ENCODE measurements around the gene CXADR. TPM values are rescaled to one million over a fixed set of nuclear protein-coding genes. Genes with fewer than 3 reads are reported as not detected.

The CXADR gene
- total RNA-seq, 1 experiment from 2014 or later: 21.7 TPM

GRCh38 chr21:17539323-17539722 is 26.5 kb downstream of the CXADR start:
- H3K9me2 ChIP-seq (ENCODE audit: insufficient read depth): no peaks in the 10 kb centered on the region
- no peak for DNase-seq
- intact Hi-C loops (cut with micrococcal nuclease; ENCODE audit: unreplicated experiment): no loop called here
- BruUV-seq (replicated peaks): no TSS peak
- no peaks in the 10 kb centered on the region for H3K27me3 ChIP-seq (ENCODE audit: insufficient read depth, low read depth)
- POLR2A ChIA-PET (ENCODE audit: unreplicated experiment): no interaction called here
- H3K4me3 ChIP-seq: no peak overlapping the region
- peaks cover 20% of the 10 kb centered on the region for H3K4me1 ChIP-seq (replicated peaks; ENCODE audit: insufficient read depth)
- H3K79me2 ChIP-seq (ENCODE audit: low read depth): peaks cover 64% of the 10 kb centered on the region
- H2AFZ ChIP-seq: no peak overlapping the region
- H3F3A ChIP-seq (ENCODE audit: insufficient read depth, low read depth): peaks cover 13% of the 10 kb centered on the region
- no peaks in the 10 kb centered on the region for H3K9me3 ChIP-seq (ENCODE audit: insufficient read depth, low read depth)
- TF ChIP-seq CTCF (conservative IDR thresholded peaks at IDR 0.05): no peak
- H3K36me3 ChIP-seq (ENCODE audit: low read depth): no peaks in the 10 kb centered on the region
- CTCF ChIA-PET: no interaction called here
- H3K4me2 ChIP-seq: no peak overlapping the region
- peaks cover 10% of the 10 kb centered on the region; the same call in 1 of the 2 replicates for H4K20me1 ChIP-seq (ENCODE audit: insufficient read depth)
- H3K27ac ChIP-seq: no peak overlapping the region

DNA sequence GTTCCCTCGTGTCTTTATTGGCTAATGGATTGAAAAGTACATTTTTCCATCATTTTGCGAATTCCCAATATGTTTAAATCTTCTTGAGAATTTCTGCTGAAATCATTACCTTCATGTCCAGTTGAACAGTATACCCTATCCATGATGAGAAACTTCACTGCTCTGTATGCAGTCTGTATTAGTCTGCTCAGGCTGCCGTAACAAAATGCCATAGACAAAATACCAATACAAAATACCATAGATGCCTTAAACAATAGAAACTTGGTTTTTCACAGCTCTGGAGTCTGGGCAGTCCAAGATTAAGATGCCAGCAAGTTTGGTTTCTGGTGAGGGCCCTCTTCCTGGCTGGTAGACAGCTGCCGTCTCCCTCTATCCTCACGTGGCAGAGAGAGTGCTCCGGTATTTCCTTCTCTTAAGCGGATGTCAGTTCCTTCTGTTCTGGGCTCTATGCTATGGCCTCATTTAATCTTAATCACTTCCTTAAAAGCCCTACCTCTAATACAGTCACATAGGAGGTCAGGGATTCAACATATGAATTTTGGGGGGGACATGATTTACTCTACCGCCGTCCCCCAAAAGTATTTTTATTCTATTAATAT is 27.0 kb downstream of the CXADR start:
- ChIA-PET POLR2A (ENCODE audit: unreplicated experiment) (interaction anchor here (0.6 kb wide), 1 partner anchor 89 kb away, joined by 20 read pairs; no protein-coding TSS in a partner anchor), CTCF (no interaction called here)
- intact Hi-C loops (cut with micrococcal nuclease; ENCODE audit: unreplicated experiment): no loop called here
- Histone ChIP-seq H3F3A (ENCODE audit: insufficient read depth, low read depth) (peaks cover 13% of the 10 kb centered on the region), H4K20me1 (ENCODE audit: insufficient read depth) (peaks cover 10% of the 10 kb centered on the region; the same call in 1 of the 2 replicates), H3K36me3 (ENCODE audit: low read depth) (no peaks in the 10 kb centered on the region), H3K4me1 (replicated peaks; ENCODE audit: insufficient read depth) (peaks cover 20% of the 10 kb centered on the region), H3K9me3 (ENCODE audit: insufficient read depth, low read depth) (no peaks in the 10 kb centered on the region), H3K79me2 (ENCODE audit: low read depth) (peaks cover 59% of the 10 kb centered on the region), H2AFZ (no peak overlapping the region), H3K4me2 (no peak overlapping the region), H3K27ac (no peak overlapping the region), H3K9me2 (ENCODE audit: insufficient read depth) (no peaks in the 10 kb centered on the region), H3K4me3 (no peak overlapping the region), H3K27me3 (ENCODE audit: insufficient read depth, low read depth) (no peaks in the 10 kb centered on the region)
- no TSS peak for BruUV-seq (replicated peaks)
- TF ChIP-seq EZH2 (IDR thresholded peaks at IDR 0.05; ENCODE audit: low read depth) (no peak), CTCF (conservative IDR thresholded peaks at IDR 0.05) (no peak)
- no peak for DNase-seq

DNA sequence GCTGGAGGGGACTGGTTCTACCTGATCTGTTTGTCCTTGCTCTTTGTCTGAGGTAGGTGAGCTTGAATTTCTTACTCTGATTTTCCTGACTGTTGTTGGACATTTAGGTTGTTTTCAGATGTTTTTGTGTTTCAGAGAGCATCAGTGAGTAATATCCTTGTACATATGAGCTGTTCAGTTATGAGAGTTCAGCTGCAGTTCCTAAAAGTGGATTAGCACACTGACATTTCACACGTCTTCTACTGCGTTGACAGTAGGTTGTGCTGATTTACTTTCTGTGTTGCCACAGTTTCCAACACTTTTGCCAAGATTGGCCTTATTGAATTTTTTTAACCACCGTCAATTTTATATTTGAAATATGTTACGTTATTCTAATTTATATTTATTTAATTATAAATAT is 27.7 kb downstream of the CXADR start:
- no peak overlapping the region for H3K4me2 ChIP-seq
- H3K27ac ChIP-seq: no peak overlapping the region
- CTCF ChIA-PET: no interaction called here
- H3K36me3 ChIP-seq (ENCODE audit: low read depth): no peaks in the 10 kb centered on the region
- peaks cover 52% of the 10 kb centered on the region for H3K79me2 ChIP-seq (ENCODE audit: low read depth)
- no peak overlapping the region for H2AFZ ChIP-seq
- H3F3A ChIP-seq (ENCODE audit: insufficient read depth, low read depth): peaks cover 10% of the 10 kb centered on the region
- peaks cover 10% of the 10 kb centered on the region; the same call in 1 of the 2 replicates for H4K20me1 ChIP-seq (ENCODE audit: insufficient read depth)
- H3K4me3 ChIP-seq: no peak overlapping the region
- POLR2A ChIA-PET (ENCODE audit: unreplicated experiment): interaction anchor here (0.6 kb wide), 1 partner anchor 88 kb away, joined by 20 read pairs; no protein-coding TSS in a partner anchor
- H3K9me2 ChIP-seq (ENCODE audit: insufficient read depth): no peaks in the 10 kb centered on the region
- no peaks in the 10 kb centered on the region for H3K9me3 ChIP-seq (ENCODE audit: insufficient read depth, low read depth)
- TF ChIP-seq EZH2 (IDR thresholded peaks at IDR 0.05; ENCODE audit: low read depth) (no peak), CTCF (conservative IDR thresholded peaks at IDR 0.05) (no peak)
- no peak for DNase-seq
- H3K27me3 ChIP-seq (ENCODE audit: insufficient read depth, low read depth): no peaks in the 10 kb centered on the region
- no TSS peak for BruUV-seq (replicated peaks)
- intact Hi-C loops (cut with micrococcal nuclease; ENCODE audit: unreplicated experiment): no loop called here
- H3K4me1 ChIP-seq (replicated peaks; ENCODE audit: insufficient read depth): peaks cover 20% of the 10 kb centered on the region

Data from PC-9 (cell line).